Neuronal stem cell (in vitro differentiated cells): ENCODE measurements around the gene LILRB3.

Source experiments
- DNase-seq: peaks from one replicate; pipeline ENCODE4 v3.0.0-alpha.2; 2013; ENCODE audit warnings: low spot score
- H2AFZ ChIP-seq: one replicate; pipeline ENCODE4 v1.6.1; 2013; ENCODE audit warnings: mild to moderate bottlenecking, low read length, inconsistent platforms
- H2AK5ac ChIP-seq: 2 replicates; pipeline ENCODE4 v1.6.1; 2013; ENCODE audit warnings: low read depth, mild to moderate bottlenecking, inconsistent platforms, low read length, moderate library complexity, mixed read lengths
- H2BK120ac ChIP-seq: 2 replicates; pipeline ENCODE4 v1.6.1; 2013; ENCODE audit warnings: low read depth, mild to moderate bottlenecking, inconsistent platforms, low read length, moderate library complexity, mixed read lengths
- H2BK12ac ChIP-seq: one replicate; pipeline ENCODE4 v1.6.1; 2013; ENCODE audit warnings: low read length, inconsistent platforms
- H2BK15ac ChIP-seq: 2 replicates; pipeline ENCODE4 v1.6.1; 2013; ENCODE audit warnings: mild to moderate bottlenecking, low read length, inconsistent platforms, mixed read lengths
- H2BK5ac ChIP-seq: one replicate; pipeline ENCODE4 v1.6.1; 2013; ENCODE audit warnings: inconsistent platforms, mild to moderate bottlenecking, low read length, moderate library complexity
- H3K14ac ChIP-seq: one replicate; pipeline ENCODE4 v1.6.1; 2013; ENCODE audit warnings: low read length, inconsistent platforms
- H3K18ac ChIP-seq: 2 replicates; pipeline ENCODE4 v1.6.1; 2013; ENCODE audit warnings: low read length, inconsistent platforms
- H3K23ac ChIP-seq: 2 replicates; pipeline ENCODE4 v1.6.1; 2013; ENCODE audit warnings: low read depth, mild to moderate bottlenecking, mixed read lengths, low read length, inconsistent platforms; ENCODE audit not compliant: poor library complexity
- H3K27ac ChIP-seq: replicated peaks from 3 replicates; pipeline ENCODE4 v1.5.1; 2013; ENCODE audit warnings: low read length, inconsistent platforms
- H3K27me3 ChIP-seq, 3 experiments: 2 replicates each; pipeline ENCODE4 v1.6.1; 2013; ENCODE audit warnings: low read length in 3 of 3, mild to moderate bottlenecking in 2 of 3, inconsistent platforms in 1 of 3, low read depth in 1 of 3, mixed read lengths in 1 of 3, moderate library complexity in 1 of 3; ENCODE audit not compliant: control insufficient read depth in 3 of 3, insufficient read depth in 3 of 3
- H3K36me3 ChIP-seq, 2 donors: replicated peaks in 1 of 2; 2 replicates each; pipeline ENCODE4 v1.6.1; 2013; ENCODE audit warnings: low read length in 2 of 2; ENCODE audit not compliant: control insufficient read depth in 2 of 2, insufficient read depth in 2 of 2
- H3K4ac ChIP-seq: 2 replicates; pipeline ENCODE4 v1.6.1; 2013; ENCODE audit warnings: inconsistent platforms, mild to moderate bottlenecking, low read length, moderate library complexity
- H3K4me1 ChIP-seq, 2 donors: 1 replicate in 1 of 2; 2 replicates in 1 of 2; pipeline ENCODE4 v1.6.1; 2013; ENCODE audit warnings: low read length in 2 of 2, low read depth in 1 of 2; ENCODE audit not compliant: control insufficient read depth in 2 of 2, insufficient read depth in 1 of 2
- H3K4me2 ChIP-seq: one replicate; pipeline ENCODE4 v1.6.1; 2013; ENCODE audit warnings: mild to moderate bottlenecking, low read length, inconsistent platforms; ENCODE audit not compliant: insufficient read depth, poor library complexity, severe bottlenecking
- H3K4me3 ChIP-seq, 2 donors: 2 replicates each; pipeline ENCODE4 v1.5.1; 2013; ENCODE audit warnings: low read length in 2 of 2, mild to moderate bottlenecking in 2 of 2, inconsistent platforms in 1 of 2, moderate library complexity in 1 of 2
- H3K79me1 ChIP-seq: one replicate; pipeline ENCODE4 v1.6.1; 2013; ENCODE audit warnings: low read depth, mild to moderate bottlenecking, inconsistent platforms, low read length, moderate library complexity
- H3K9ac ChIP-seq: one replicate; pipeline ENCODE4 v1.6.1; 2013; ENCODE audit warnings: mild to moderate bottlenecking, low read depth, low read length, inconsistent platforms; ENCODE audit not compliant: poor library complexity
- H3K9me3 ChIP-seq, 2 donors: replicated peaks in 1 of 2; 2 replicates each; pipeline versions ENCODE3 to v1.6.1; 2013; ENCODE audit warnings: low read length in 2 of 2, mild to moderate bottlenecking in 2 of 2, inconsistent platforms in 1 of 2, low read depth in 1 of 2, mixed read lengths in 1 of 2, moderate library complexity in 1 of 2; ENCODE audit not compliant: control insufficient read depth in 2 of 2, insufficient read depth in 1 of 2
- H4K8ac ChIP-seq: one replicate; pipeline ENCODE4 v1.6.1; 2013; ENCODE audit warnings: low read depth, mild to moderate bottlenecking, inconsistent platforms, low read length, moderate library complexity
- H4K91ac ChIP-seq: one replicate; pipeline ENCODE4 v1.6.1; 2013; ENCODE audit warnings: low read length, low read depth, mild to moderate bottlenecking, inconsistent platforms; ENCODE audit not compliant: poor library complexity
- WGBS, 2 donors: extraction: QIAGEN DNeasy Blood & Tissue Kit; methylation state at CpG; one replicate each; pipeline ENCODE4 v1.1.7; 2013; ENCODE audit warnings: missing lambda C conversion rate in 2 of 2, mixed read lengths in 1 of 2; ENCODE audit not compliant: insufficient read length in 2 of 2, insufficient replicate concordance in 1 of 2; ENCODE audit errors: extremely low coverage in 2 of 2; 5-methylcytosine and 5-hydroxymethylcytosine counted together

The LILRB3 gene

DNA sequence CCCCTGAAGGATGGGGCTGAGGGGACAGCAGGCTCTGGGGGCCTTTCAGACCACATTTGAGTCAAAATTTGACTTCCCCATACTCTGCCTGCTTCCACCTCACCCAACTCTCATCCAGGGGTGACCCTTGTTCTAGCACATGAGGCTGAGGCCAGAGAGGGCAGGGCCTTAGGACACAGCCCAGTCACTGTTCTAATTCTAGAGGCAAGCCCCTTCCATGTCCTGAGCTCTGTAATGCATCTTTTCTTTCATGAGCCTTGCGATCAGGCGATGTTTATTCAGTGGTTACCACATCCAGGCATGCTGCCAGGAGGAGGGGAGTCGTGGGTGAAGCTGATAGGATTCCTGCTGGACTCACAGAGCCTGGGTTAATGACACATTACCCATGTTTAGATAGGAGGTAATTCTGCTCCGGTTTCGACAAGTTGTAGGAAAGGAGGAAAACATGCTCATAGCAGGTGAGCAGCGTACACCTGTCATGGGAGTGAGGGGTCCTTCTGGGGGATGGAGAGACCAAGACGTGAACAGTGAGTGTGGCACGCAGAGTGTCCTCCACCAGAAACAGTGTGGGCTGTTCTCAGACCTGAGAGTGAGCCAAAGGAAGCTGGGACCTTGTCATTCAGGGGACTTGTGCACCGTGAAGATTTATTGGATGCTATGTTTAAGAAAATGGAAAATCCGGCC, 12.9 kb downstream of the LILRB3 start:
- Histone ChIP-seq H2AK5ac (no peak overlapping the region), H2BK12ac (no peak overlapping the region), H3K79me1 (peaks cover 22% of the 10 kb centered on the region), H3K27ac (no peak overlapping the region), H3K9me3 (peaks cover 0 to 1% of the 10 kb centered on the region in 2 donors), H3K9ac (no peak overlapping the region), H4K91ac (no peak overlapping the region), H2BK5ac (no peak overlapping the region), H4K8ac (no peak overlapping the region), H3K23ac (no peak overlapping the region), H2BK15ac (no peak overlapping the region), H3K4ac (no peak overlapping the region), H3K4me2 (no peak overlapping the region), H3K18ac (no peak overlapping the region), H3K4me3 (no peak overlapping the region), H2AFZ (no peak overlapping the region), H3K27me3 (no peaks in the 10 kb centered on the region), H3K36me3 (peaks cover 39 to 43% of the 10 kb centered on the region in 2 donors), H3K14ac (no peak overlapping the region), H2BK120ac (no peak overlapping the region), H3K4me1 (peaks cover 0 to 3% of the 10 kb centered on the region in 2 donors)
- DNase-seq, result no peak
- WGBS, 2 donors, result no CpG with 5 or more reads among the region's 10 CpGs

DNA sequence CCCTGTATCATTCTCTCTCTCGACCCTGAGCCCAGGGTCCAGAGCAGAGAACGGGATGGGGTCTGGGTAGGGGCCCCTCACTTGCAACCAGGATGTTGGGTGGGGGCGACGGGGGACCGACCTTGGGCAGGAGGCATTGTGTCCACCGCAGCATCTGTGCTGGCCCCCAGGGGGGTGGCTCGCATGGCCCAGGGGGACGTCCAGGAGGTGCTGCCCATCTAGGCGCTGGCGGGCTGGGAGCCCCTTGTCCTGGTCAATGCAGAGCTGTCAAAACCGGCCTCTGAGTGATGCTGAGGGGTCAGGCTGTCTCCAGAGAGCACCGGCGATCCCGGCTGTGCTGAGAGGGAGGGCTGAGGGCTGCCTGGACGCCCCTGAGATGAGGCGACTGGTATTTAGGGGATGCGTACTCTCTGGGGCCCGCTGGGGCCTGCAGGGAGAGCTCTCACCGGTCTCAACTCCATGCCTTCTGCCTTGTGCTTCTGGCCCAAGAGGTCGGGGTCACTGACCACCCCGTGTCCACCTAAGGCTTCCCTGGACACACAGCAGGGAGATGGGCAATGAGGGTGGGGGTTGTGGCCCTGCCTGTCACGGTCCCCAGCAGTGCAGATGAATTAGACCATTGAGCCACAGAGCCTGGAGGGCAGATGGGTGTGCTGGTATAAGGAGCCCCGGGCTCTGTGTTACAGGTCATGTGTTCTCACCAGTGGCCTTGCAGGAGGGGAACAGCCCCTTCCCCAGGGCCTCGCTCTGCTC, 13.6 kb downstream of the LILRB3 start:
- H2AK5ac ChIP-seq, result no peak overlapping the region
- no peak overlapping the region for H3K4ac ChIP-seq
- H2AFZ ChIP-seq, result no peak overlapping the region
- H3K27me3 ChIP-seq, result no peaks in the 10 kb centered on the region
- H2BK120ac ChIP-seq, result no peak overlapping the region
- peak overlapping the region; percentile 75 for H3K23ac ChIP-seq
- H2BK15ac ChIP-seq, result no peak overlapping the region
- H3K14ac ChIP-seq, result no peak overlapping the region
- peaks cover 22% of the 10 kb centered on the region for H3K79me1 ChIP-seq
- H3K27ac ChIP-seq, result no peak overlapping the region
- no peak overlapping the region for H3K4me2 ChIP-seq
- no peak for DNase-seq
- H3K9me3 ChIP-seq, result no peaks in the 10 kb centered on the region
- WGBS, 2 donors, result no CpG with 5 or more reads among the region's 24 CpGs
- H3K4me1 ChIP-seq, result peaks cover 0 to 4% of the 10 kb centered on the region in 2 donors
- H2BK5ac ChIP-seq, result no peak overlapping the region
- no peak overlapping the region for H2BK12ac ChIP-seq
- H3K36me3 ChIP-seq, result peaks cover 46 to 49% of the 10 kb centered on the region in 2 donors
- no peak overlapping the region for H3K18ac ChIP-seq
- H4K8ac ChIP-seq, result no peak overlapping the region
- no peak overlapping the region for H4K91ac ChIP-seq
- H3K4me3 ChIP-seq, result no peak overlapping the region
- peak overlapping the region; percentile 50 for H3K9ac ChIP-seq

DNA sequence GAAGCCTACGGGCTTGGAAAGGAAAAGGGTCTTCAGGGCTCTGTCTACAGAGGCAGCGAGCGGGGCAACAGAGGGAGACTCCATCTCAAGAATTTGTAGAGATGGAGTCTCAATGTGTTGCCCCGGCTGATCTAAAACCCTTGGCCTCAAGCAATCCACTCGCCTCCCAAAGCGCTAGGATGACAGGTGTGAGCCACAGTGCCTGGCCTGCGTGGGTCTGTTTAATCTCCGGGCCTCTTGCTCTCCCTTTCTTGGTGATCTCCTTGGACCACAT, 14.1 kb downstream of the LILRB3 start:
- no peak overlapping the region for H3K4ac ChIP-seq
- WGBS, 2 donors, result no CpG with 5 or more reads among the region's 8 CpGs
- H2BK12ac ChIP-seq, result no peak overlapping the region
- no peak overlapping the region for H4K91ac ChIP-seq
- no peak for DNase-seq
- no peak overlapping the region for H4K8ac ChIP-seq
- H3K23ac ChIP-seq, result no peak overlapping the region
- H3K79me1 ChIP-seq, result peaks cover 22% of the 10 kb centered on the region
- H3K4me1 ChIP-seq, result peaks cover 0 to 4% of the 10 kb centered on the region in 2 donors
- no peak overlapping the region for H2BK5ac ChIP-seq
- no peak overlapping the region for H3K4me2 ChIP-seq
- no peak overlapping the region for H3K4me3 ChIP-seq
- no peak overlapping the region for H2BK120ac ChIP-seq
- H2AFZ ChIP-seq, result no peak overlapping the region
- H3K27me3 ChIP-seq, result no peaks in the 10 kb centered on the region
- no peaks in the 10 kb centered on the region for H3K9me3 ChIP-seq
- no peak overlapping the region for H2BK15ac ChIP-seq
- no peak overlapping the region for H2AK5ac ChIP-seq
- H3K14ac ChIP-seq, result no peak overlapping the region
- H3K9ac ChIP-seq, result no peak overlapping the region
- peaks cover 52% of the 10 kb centered on the region in 2 donors for H3K36me3 ChIP-seq
- H3K27ac ChIP-seq, result no peak overlapping the region
- H3K18ac ChIP-seq, result no peak overlapping the region

DNA sequence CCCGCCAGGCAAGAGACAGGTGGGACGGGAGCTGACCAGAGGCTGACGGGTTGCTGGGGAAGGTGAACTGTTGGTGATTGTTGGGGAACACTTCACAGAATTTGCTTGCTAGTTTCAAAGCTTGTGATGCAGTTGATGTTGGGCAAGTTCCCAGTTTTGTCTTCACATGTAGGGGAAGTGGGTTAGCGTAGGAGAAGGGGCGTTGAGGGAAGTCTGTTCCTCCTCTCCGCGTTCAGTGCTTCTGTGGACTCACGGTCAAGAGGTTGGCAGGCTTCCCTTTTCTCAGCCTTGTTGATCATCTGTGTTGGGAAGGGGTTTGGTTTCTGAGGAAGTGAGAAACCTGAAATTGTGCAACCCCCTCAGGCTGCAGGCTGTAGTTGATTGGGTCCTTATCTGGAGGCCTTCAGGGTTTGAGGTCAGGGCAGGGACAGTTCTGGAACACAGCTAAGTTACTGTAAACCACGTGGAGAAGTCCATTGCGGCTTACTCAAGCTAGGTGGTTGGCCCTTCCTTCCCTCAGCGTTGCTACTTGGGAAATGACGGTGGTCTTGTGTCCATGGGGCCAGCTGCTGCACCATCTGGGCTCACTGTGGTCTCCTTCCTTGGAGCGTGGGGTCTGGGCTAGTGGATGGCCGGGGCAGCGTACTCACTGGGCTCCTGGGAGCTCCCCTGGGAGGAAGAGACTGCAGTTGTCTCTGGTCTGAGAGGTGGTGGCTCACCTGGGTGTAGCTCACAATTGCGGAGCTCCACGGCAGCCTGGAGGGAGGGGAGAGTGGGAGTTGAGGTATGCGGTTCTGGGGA, 14.6 kb downstream of the LILRB3 start:
- no peak for DNase-seq
- no peak overlapping the region for H2BK5ac ChIP-seq
- H2AFZ ChIP-seq, result no peak overlapping the region
- H3K36me3 ChIP-seq, result peaks cover 57% of the 10 kb centered on the region in 2 donors
- no CpG with 5 or more reads among the region's 18 CpGs for WGBS, 2 donors
- no peak overlapping the region for H2AK5ac ChIP-seq
- peaks cover 22% of the 10 kb centered on the region for H3K79me1 ChIP-seq
- no peak overlapping the region for H3K14ac ChIP-seq
- peaks cover 0 to 6% of the 10 kb centered on the region in 2 donors for H3K4me1 ChIP-seq
- peak overlapping the region; percentile 11 for H3K18ac ChIP-seq
- H2BK12ac ChIP-seq, result no peak overlapping the region
- H3K23ac ChIP-seq, result peak overlapping the region; percentile 67
- H3K4ac ChIP-seq, result no peak overlapping the region
- H3K27me3 ChIP-seq, result no peaks in the 10 kb centered on the region
- no peak overlapping the region for H3K4me3 ChIP-seq
- no peak overlapping the region for H4K91ac ChIP-seq
- no peak overlapping the region for H2BK15ac ChIP-seq
- H4K8ac ChIP-seq, result peak overlapping the region; percentile 70
- H2BK120ac ChIP-seq, result no peak overlapping the region
- no peaks in the 10 kb centered on the region for H3K9me3 ChIP-seq
- peak overlapping the region; percentile 71 for H3K9ac ChIP-seq
- H3K4me2 ChIP-seq, result no peak overlapping the region
- H3K27ac ChIP-seq, result no peak overlapping the region
